BJ (cell line): ENCODE measurements around the gene ZGRF1. TPM values are rescaled to one million over a fixed set of nuclear protein-coding genes. Genes with fewer than 3 reads are reported as not detected.
A peak's percentile ranks its signal among the peaks of the same experiment; 100 is the strongest.

ENCODE experiments used
- CTCF ChIA-PET: fragments of 350-600 bp; formaldehyde crosslinking; extraction: SDS; loops from one replicate; lab custom pipeline; 2021; ENCODE audit warnings: antibody characterized with exemption, inconsistent platforms; lab: Yijun Ruan, JAX
- POLR2A ChIA-PET: fragments of 300-600 bp; sonication (Branson Sonifier 250); formaldehyde crosslinking; extraction: SDS; loops from one replicate; lab custom pipeline; 2021; ENCODE audit warnings: antibody characterized with exemption; lab: Charles Lee
- DNase-seq: peaks from one replicate; pipeline ENCODE4 v3.0.0-alpha.2; 2011; ENCODE audit warnings: low read depth
- H3K27me3 ChIP-seq: 2 replicates; pipeline ENCODE4 v1.6.0; 2011; ENCODE audit warnings: low read length; ENCODE audit not compliant: control insufficient read depth, insufficient read depth
- H3K36me3 ChIP-seq: 2 replicates; pipeline ENCODE4 v1.5.1; 2011; ENCODE audit warnings: low read length; ENCODE audit not compliant: control insufficient read depth, insufficient read depth
- H3K4me3 ChIP-seq: 2 replicates; pipeline ENCODE4 v1.5.1; 2011; ENCODE audit warnings: low read depth, mild to moderate bottlenecking, control low read depth, low read length
- CTCF ChIP-seq: IDR thresholded peaks from 2 replicates; pipeline ENCODE4 v1.5.1; 2011; ENCODE audit warnings: low read depth, mild to moderate bottlenecking, control low read depth, inconsistent platforms, low read length, moderate library complexity; ENCODE audit not compliant: insufficient read depth
- polyA plus RNA-seq: library from polyadenylated mRNA; depleted of rRNA; stranded (reverse); fragments of >200 nt; gene quantifications from 2 replicates; pipeline ENCODE4 v1.2.3, GENCODE V29; 2011

Gene ZGRF1
- polyA plus RNA-seq, 1 experiment: 1.4 TPM

GRCh38 chr4:112593438-112594133, 43.1 kb downstream of the ZGRF1 start:
- Histone ChIP-seq H3K4me3 (no peak overlapping the region), H3K27me3 (no peaks in the 10 kb centered on the region), H3K36me3 (no peaks in the 10 kb centered on the region)
- DNase-seq: no peak
- TF ChIP-seq CTCF: no peak
- ChIA-PET CTCF (no interaction called here), POLR2A (no interaction called here)

- DNase-seq: no peak
- no peaks in the 10 kb centered on the region for H3K36me3 ChIP-seq
- CTCF ChIA-PET: no interaction called here
- H3K4me3 ChIP-seq: no peak overlapping the region
- H3K27me3 ChIP-seq: no peaks in the 10 kb centered on the region
- no peak for TF ChIP-seq CTCF
- POLR2A ChIA-PET: no interaction called here
Observed at GRCh38 chr4:112592717-112593116, 44.0 kb downstream of the ZGRF1 start.

GRCh38 chr4:112591593-112591992, 45.1 kb downstream of the ZGRF1 start:
- no peak for DNase-seq
- CTCF ChIA-PET: no interaction called here

GRCh38 chr4:112589206-112589605, 47.5 kb downstream of the ZGRF1 start:
- Histone ChIP-seq H3K36me3 (no peaks in the 10 kb centered on the region), H3K27me3 (no peaks in the 10 kb centered on the region), H3K4me3 (no peak overlapping the region)
- ChIA-PET POLR2A (no interaction called here), CTCF (interaction anchor here (1.4 to 1.8 kb wide), 2 partner anchors 12 to 16 kb away, joined by 3 to 7 read pairs; no protein-coding TSS in a partner anchor)
- TF ChIP-seq CTCF: no peak
- peak; percentile 1 for DNase-seq

More at GRCh38 chr4:112591593-112591992, 45.1 kb downstream of the ZGRF1 start:
- H3K4me3 ChIP-seq: no peak overlapping the region
- no peaks in the 10 kb centered on the region for H3K36me3 ChIP-seq
- no peak for TF ChIP-seq CTCF
- H3K27me3 ChIP-seq: no peaks in the 10 kb centered on the region
- POLR2A ChIA-PET: no interaction called here

GRCh38 chr4:112585977-112586736, 50.6 kb downstream of the ZGRF1 start:
- Histone ChIP-seq H3K36me3 (no peaks in the 10 kb centered on the region; the same call in 1 of the 2 replicates), H3K27me3 (no peaks in the 10 kb centered on the region), H3K4me3 (no peak overlapping the region)
- ChIA-PET POLR2A (interaction anchor here (0.5 kb wide), 1 partner anchor 181 kb away, joined by 3 read pairs; no protein-coding TSS in a partner anchor), CTCF (interaction anchor here (0.9 kb wide), 1 partner anchor 36 kb away, joined by 3 read pairs; no protein-coding TSS in a partner anchor)
- DNase-seq: no peak
- no peak for TF ChIP-seq CTCF
